Stimulated activated CD4-positive, alpha-beta T cell treated with anti-CD3 and anti-CD28 coated beads, Interleukin-1b, Interleukin-23, amount 100 ng/mL, for 24 hours (primary cell): ENCODE measurements around the gene CCDC74B.
"Not testable (repeated sequence)": the region's sequence is repeated elsewhere in the genome, so short reads cannot be mapped to it uniquely, and the experiment has no call there.

Source experiments
- DNase-seq, 4 experiments: peaks; one replicate each; pipeline ENCODE4 v3.0.0-alpha.2; 2020; ENCODE audit warnings: low read depth in 4 of 4, low spot score in 1 of 4

Gene CCDC74B

DNA sequence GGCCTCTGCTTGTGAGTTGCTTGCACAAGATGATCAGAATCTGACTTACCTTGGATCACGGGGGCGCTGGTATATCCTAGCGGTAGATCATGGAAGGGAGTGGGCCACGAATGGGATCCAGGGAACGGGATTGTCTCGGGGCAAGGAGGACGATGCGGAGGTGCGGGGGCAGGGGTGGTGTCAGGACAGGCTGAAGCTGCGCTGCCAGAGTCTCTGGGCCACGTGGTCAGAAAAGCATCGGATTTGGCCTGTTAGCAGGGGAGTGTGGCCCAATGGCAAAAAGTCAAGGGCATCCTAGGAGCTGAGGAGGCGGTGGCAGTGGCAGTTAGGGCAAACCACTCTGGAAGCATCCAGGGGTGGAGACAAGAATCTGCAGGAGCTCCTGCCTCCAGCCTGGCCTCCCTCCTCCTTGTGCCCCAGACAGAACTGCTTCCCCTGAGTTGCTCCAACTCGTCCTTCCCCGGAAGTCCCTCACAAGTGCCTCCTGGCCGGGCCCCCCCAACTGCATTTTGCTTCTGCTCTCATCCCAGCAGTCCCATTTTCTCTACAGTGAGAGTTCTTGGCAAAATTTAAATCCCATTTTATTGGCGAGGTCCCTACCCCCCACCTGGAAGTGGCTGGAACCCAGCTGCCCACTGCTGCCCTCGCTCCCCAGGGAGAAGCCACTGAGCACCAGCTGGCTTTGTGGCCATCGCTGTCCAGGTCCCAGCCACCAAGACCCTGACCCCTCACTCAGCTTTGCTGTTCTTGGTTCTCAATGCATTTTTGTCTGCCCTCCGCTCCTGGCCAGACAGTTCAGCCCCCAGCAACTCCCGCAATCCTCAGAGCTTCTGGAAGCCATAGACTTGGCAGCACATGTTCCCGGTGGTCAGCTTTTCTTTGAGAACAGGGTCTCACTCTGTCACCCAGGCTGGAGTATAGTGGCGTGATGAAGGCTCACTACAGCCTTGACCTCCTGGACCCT lies 5.6 kb upstream of the CCDC74B start:
- DNase-seq = no peak

DNA sequence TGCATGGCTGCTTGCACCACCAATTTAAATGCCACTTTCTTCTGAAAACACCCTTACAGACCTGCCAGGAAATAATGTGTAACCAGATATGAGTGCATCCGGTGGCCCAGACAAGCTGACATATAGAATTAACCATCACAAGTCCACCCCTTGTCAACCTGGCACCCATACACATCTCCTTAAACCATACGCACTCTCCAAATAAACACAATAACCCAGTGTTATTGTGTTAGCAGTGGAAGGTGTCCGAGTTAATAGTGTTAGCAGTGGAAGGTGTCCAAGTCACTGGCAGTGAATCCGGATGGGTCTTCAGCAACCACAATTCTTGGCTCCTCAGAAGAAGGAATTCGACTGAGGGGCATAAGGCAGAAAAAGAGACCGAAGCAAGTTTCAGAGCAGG lies 3.6 kb upstream of the CCDC74B start:
- not testable (repeated sequence) for DNase-seq

DNA sequence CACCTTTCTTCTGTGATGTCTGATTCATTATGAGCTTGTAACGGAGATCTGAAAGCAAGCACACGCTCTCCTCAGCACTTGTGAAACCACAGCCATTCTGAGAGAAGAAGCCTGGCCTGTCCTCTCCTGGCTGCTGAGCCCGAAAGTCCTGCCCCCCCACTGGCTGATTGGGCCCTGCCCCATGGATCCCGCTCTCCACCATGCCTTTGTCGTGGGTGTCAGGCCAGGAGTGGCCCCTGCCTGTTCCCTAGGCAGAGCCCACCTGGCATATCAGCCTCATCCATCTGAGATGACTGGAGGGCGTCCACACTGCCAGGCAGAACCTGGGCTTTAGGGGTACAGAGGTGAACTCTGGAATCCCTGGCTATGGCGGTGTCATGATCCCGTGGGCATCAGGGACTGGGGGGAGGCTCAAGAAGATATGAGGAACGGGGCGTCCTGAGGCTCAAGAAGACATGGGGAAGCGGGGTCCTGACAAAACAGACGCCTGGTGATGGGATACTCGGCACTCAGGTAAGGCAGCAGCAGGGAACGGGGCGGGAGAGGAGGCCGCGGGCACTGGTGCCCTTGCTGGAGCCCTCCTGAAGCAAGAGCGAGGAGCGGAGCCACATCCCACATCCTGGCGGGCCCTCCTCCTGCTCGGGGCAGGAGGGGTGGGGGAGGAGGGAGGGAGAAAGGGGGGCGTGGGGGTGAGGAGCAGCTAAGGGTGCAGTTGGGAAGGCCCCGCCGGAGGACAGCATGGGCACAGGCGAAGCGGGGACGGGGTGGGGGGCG lies 1.5 kb downstream of the CCDC74B start:
- not testable (repeated sequence) for DNase-seq

DNA sequence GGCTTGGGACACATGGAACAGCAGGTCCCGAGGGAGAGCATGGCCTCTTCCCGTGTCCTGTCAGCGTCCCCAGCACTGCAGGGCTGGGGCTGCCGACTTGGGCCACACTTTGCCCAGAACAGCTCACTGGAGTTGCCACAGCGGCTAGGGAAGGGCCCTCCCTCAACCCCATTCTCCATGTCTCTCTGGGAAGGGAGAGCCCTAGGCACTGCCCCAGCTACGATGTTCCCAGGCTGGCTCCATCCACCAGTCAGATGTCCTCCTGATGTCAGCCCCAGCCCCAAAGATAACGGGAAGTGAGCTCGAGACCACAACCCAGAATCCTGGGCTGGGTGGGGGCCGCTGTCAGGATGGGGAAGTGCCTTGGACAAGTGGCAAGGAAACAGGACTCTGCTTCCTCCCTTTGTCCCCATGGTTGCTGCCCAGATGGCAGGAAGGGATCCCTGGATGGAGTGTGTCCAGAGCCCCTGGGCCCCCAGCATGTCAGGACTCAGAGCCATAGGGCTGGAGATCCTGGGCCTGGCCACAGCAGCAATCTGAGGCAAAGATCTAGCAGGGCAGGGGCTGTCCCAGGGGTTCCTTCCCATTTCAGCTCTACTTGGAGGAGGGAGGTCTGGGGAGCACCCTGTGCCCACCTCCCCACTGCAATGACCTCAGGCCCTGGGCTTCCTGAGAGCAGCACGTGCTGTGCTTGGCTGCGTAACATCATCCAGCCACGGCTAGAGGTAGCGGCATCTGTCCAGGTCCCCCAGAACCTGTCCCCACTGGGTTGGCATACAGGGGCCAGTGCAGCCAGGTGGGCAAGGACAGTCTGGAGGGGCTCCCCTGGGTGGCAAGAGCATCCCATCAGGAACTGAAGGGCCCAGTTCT lies 2.3 kb downstream of the CCDC74B start:
- not testable (repeated sequence) for DNase-seq

DNA sequence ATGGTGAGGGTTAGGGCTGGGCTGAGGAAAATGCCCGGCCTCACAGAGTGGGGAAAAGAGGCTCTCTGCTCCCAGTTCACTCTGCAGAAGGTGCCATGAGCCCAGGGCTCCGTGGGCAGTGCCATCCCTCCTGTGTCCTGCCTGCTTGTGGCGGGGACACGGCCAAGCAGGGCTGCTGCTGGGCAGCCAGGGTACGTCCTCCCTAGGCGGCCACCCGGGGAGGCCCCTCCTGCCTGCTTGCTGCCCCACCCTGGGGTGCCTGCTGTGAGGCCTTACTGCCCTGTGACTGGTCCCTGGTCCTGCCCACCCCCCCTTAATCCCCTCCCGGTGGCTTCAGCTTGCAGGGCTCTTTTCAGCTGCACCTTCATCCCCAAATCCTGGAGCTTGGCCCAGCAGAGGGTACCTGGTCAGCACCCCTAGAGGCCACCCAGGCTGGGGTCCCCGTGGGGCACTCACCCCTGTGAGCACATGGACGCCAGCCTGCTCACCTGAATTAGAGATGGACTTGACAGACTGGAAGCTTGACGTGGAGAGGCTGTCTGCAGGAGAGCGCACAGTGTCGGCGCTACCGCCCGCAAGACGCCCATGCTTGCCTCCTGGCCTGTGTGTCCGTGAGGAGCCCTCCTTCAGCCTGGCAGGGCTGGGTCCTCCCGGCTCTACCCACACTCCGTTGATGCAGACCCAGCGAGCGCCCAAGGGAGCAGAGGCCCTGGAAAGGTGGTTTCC lies 3.1 kb downstream of the CCDC74B start:
- DNase-seq = not testable (repeated sequence)

DNA sequence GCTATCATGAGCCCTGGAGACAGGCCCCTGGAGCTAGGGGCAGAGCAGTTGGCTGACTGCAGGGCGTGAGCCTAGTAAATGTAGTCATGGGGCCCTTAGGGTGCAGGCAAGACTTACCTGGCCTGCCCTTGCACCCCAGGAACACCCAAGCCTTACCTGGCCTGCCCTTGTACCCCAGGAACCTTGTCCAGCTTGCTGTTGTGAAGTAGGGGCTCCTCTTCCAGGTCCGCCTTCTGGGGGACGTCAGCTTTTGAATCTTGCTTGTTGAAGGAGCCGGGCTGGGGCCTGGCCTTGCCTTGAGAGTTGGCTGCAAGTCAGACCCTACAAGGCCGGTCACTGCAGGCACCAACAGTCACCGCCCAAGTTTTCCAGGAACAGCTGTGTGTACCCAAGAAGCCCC lies 3.9 kb downstream of the CCDC74B start:
- not testable (repeated sequence) for DNase-seq

DNA sequence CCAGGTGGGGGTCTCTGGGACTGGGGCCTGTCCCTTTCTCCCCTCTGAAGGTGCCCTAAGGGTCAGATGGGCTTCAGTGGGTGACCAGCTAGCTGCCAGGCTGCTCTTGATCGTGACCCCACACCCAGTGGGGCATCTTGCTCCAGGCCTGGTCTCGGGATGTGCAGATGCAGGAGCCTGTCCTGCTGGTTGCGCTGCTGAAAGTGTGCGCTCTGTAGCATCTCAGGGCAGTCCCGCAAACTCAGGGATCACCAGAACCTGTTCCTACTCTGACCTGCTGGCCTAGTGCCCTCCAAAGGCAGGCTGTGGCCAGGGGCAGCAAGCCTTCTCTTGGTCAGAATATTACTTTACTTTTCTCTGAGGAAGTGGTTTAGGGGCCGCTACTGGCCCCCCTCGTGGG lies 4.4 kb downstream of the CCDC74B start:
- not testable (repeated sequence) for DNase-seq

DNA sequence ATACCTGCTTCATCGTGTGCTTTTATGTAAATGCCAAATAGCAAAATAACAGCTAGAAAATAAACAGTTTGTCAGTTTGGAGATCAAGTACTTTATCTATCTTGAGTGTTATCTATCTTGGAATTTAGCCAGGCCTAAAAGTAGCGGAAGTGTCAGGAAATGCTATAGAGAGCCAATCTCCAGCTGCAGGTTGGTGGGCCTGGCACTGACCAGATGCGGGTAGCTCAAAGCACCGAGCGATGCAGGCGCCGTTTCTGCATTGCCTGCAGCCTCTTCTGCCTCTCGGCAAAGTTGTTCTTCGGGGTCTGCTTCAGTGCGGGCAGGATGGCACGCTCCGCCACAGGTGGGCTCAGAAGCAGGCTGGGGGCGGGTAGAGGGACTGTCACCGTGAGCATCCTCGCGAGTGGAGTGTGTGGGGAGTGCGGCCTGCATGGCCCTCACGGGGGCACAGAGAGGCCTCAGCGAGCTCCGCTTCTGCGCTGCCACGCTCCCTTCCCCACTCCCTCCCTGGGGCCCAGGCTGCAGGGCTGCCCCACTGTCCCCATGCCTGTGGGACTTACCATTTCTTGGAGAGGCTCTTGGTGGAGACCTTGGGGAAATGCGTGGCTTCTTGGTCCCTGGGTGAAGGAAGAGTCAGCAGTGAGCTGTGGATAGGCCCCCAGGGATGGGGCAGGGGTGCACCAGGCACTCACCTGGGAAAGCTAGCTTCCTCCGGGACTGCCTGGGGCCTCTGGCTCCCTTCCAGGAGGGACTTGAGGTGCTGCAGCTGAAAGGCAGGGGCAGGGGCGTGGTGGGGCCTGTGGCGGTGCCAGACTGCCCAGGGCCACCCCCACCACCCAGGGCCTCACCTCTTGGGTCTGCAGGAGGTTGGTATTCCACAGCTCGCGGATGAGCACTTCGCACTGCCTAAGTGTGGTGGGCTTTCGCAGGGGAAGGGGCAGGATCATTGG lies 5.3 kb downstream of the CCDC74B start:
- not testable (repeated sequence) for DNase-seq

DNA sequence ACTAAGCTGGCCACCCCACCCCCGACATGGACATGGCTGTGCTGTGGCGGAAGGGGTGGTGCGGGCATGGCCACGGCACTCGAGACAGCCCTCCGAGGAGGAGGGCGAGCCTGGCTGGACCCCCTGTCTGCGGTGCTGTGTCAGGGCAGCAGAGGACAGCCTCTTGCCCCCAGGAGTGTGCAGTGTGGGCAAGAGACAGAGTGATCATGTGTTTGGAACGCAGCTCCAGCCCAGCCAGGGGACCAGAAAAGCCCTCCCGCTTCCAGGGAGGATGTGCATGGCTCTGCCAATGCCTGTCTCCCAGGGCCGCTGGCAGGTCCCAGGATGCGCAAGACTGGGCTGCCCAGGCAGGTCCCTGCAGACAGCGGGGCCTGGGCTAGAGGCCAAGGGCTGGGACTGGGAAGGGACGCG lies 6.1 kb downstream of the CCDC74B start:
- DNase-seq = not testable (repeated sequence)

DNA sequence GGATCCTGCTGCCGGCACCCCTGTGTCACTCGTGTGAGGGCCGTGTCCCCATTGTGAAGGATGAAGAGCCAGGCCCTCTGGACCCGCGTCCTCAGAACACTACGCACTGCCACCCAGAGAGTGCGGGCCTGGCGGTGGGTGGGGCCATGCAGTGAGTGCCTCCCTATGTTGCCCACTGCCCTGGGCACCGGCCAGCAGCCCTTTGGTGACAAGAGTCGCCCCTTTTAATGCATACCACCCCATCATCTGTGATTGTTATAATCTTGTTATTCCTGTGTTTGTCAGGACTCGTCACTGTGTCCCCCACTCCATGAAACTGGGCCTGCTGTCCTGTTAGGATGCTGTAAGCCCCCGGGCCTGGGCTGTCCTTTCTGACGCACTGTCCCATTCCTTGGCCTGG lies 6.6 kb downstream of the CCDC74B start:
- not testable (repeated sequence) for DNase-seq

DNA sequence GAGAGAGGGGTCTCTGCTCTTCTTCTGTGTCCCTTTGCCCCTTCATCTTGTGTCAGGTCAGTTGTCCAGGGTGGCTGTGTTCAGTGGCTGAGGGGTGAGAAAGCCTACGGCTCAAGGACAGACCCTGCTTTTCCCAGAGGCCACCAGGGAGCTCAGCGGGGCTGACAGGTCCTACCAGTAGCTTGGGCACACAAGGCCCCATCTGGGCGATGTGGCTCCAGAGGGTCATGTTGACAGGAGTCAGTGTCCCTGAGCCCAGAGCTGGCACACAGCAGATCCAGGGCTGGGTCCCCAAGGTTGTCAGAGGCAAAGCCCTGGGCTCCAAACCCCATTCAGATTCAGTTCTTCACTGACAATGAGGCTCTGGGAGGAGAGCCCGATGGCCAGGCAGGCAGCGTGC lies 7.8 kb downstream of the CCDC74B start:
- not testable (repeated sequence) for DNase-seq

DNA sequence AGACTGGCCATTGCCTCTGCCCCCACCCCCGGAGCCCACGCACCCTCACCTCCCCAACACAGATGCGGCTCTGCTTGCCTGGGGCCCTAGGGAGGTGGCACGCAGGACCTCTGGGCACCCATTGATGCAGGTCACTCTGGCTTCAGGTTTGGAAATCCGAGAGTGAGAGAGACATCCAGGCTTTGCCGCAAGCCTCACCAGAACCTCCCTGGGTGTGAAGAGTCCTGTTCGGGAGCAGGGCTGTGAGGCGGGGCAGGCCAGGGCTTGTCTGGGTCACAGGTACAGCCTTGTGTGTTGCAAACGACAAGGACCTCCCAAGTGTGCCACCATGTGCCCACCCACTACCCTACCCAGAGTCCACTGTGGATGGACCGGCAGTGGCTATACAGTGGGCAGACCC lies 8.4 kb downstream of the CCDC74B start:
- DNase-seq = not testable (repeated sequence)

DNA sequence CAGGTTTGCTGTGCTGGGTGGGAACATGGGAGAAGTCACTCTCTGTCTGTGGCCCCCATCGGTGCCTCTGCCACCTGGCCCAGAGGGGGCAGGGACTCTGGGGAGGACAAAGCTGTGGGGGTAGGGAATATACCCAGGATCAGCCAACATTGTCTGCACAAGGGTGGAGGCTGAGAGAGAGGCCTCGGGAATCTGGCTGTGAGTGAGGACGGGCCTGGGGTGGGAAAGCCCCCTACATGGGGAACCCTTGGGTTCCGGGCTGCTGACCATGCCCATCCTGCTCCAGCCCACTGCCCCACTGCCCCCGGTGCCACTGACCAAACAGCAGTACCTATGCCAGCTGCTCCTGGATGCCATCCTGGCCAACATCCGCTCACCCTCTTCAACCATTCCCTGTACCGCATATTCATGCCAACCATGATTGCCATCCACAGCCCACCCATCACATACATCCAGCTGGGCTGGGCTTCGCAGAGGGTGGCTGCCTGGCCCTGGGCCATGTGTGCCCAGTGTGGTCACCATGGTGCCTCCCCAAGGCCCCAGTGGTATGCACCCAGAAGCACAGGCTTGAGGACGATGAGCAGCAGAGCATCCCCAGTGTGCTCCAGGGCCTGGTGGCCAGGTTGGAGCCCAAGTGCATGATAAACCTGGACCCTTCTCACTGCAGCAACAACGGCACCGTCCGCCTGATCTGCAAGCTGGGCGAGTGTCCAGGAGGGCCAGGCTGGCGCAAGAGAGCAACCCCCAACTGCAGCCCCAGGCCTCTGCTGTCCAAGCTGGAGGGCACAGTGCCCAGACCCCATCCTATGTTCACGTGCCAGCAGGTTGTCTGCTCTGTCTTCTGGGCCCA lies 9.0 kb downstream of the CCDC74B start:
- DNase-seq = no peak

DNA sequence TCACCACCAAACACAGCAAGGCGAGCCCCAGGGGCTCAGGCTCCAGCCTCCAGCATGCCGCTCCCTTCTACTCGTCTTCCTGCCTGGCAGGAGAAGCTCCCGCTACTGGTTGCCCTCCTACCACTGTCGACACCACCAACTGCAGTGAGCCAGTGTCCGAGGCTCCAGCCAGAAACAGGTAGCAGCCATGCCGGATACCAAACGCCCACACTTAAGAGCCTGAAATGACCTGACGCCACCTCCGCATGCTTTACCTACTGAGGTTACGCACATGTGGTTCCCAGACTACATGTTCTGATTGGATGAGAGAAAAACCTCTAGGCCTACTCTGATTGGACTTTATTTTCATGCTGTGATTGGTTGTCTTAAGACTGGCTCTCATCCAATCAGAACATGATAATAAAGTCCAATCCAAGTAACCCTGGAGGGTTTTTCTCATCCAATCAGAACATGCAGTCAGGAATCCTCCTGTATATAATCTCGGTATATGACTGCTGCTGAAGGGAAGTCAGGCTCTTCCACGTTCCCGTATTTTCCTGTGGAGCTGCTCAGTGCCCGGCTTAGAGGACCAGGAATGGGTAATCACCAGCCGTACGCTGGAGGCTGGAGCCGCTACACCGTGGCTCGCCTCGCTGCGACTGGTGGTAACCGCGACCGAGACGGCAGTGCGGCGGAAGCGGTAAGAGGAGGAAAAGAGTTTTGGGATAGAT lies 15.6 kb downstream of the CCDC74B start, which contains the start of gene POTEF:
TSS of gene POTEF (minus strand) at position 103 of the 710 bp plus-strand sequence. CDS start 8,707 bp downstream, outside the sequence.
- not testable (repeated sequence) for DNase-seq

DNA sequence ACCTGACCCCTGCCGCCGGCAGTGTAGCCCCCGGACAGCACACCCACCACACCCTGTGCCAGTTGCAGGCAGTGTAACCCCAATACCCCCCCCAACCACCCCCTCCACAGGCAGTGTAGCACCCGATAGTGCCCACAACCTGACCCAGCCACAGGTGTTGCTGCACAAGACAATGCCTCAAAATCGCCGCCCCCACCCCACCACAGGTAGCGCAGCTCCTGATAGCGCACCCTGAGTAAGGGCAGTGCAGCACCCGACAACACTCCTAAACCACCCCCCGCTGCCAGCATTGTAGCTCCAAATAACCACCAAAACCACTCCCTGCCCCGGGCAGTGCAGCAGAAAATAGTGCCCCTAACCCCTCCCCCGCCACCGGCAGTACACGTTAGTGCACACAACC lies 16.4 kb downstream of the CCDC74B start:
- DNase-seq = not testable (repeated sequence)

DNA sequence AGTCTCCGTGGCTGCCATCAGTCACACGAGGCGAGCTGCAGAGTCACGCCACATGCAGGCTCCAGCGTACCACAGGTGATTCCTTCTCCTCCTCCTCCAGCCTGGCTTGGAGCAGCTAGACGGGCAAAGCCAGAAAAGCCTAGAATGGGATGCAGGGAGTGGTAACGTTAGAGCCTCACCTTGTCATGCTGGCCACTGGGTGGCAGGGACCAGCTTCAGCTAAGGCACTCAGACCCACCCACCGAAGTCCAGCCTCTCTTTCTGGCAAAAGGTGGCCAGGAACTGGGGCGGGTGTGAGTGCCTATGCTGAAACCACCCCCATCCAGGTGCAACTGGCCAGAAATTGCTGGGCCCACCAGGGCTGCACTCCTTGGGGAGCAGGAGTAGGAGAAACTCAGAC lies 17.2 kb downstream of the CCDC74B start:
- DNase-seq = not testable (repeated sequence)

DNA sequence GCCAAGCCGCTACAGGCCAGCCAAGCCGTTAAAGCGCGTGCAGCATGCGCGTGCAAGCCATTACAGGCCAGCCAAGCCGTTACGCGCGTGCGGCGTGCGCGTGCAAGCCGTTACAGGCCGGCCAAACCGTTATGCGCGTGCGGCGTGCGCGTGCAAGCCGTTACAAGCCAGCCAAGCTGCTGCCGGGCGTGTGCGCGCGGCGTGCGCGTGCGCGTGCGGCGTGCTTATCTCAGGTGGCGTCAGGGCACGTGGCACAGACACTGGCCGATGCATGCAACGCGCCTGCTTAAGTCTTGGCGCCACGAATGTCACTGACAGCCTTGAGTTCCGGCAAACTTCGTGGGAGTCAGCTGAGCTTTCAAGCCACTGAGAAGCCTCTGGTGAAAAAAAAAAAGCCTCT lies 24.0 kb downstream of the CCDC74B start:
- not testable (repeated sequence) for DNase-seq
